SK-N-SH (cell line): ENCODE measurements around the gene FAM240B. TPM values are rescaled to one million over a fixed set of nuclear protein-coding genes. Genes with fewer than 3 reads are reported as not detected.

Experiments
- CTCF ChIA-PET: fragments of 300-600, 350-600 bp; formaldehyde crosslinking; extraction: SDS; loops from one replicate; lab custom pipeline; 2021; lab: Yijun Ruan, JAX
- POLR2A ChIA-PET: fragments of 350-600 bp; sonication (Branson Sonifier 250); formaldehyde crosslinking; extraction: SDS; loops from one replicate; lab custom pipeline; 2020; ENCODE audit warnings: antibody characterized with exemption, inconsistent platforms; lab: Yijun Ruan, JAX
- DNase-seq: peaks from one replicate; pipeline ENCODE4 v3.0.0; 2012
- H2AFZ ChIP-seq: fragments of 200-600 bp; sonication (generic); 2 replicates; pipeline ENCODE4 v1.8.1; 2016; ENCODE audit warnings: antibody characterized with exemption, mild to moderate bottlenecking, low read depth
- H3F3A ChIP-seq: fragments of 200-600 bp; sonication (generic); replicated peaks from 2 replicates; pipeline ENCODE3; 2016; ENCODE audit warnings: antibody characterized with exemption, mild to moderate bottlenecking; ENCODE audit not compliant: insufficient read depth
- H3K27ac ChIP-seq, 2 experiments: fragments of 200-500 bp in 1 of 2; fragments of 200-600 bp in 1 of 2; sonication (Bioruptor generic) in 1 of 2; sonication (generic), shearing (Covaris generic) in 1 of 2; 2 replicates each; pipeline versions ENCODE4 v1.5.1 to v1.6.1; 2014 to 2016; ENCODE audit warnings: low read depth in 2 of 2, inconsistent platforms in 1 of 2, low read length in 1 of 2, mild to moderate bottlenecking in 1 of 2, mixed read lengths in 1 of 2
- H3K27me3 ChIP-seq: fragments of 200-600 bp; sonication (generic), shearing (Covaris generic); 2 replicates; pipeline ENCODE4 v1.6.1; 2016; ENCODE audit warnings: mixed run types; ENCODE audit not compliant: insufficient read depth
- H3K36me3 ChIP-seq, 2 experiments: fragments of 200-500 bp in 1 of 2; fragments of 200-600 bp in 1 of 2; sonication (Bioruptor generic) in 1 of 2; sonication (generic) in 1 of 2; replicated peaks in 1 of 2; 2 replicates each; pipeline versions ENCODE3 to v1.5.1; 2014 to 2016; ENCODE audit warnings: low read length in 1 of 2, mild to moderate bottlenecking in 1 of 2; ENCODE audit not compliant: insufficient read depth in 2 of 2, control insufficient read depth in 1 of 2
- H3K4me1 ChIP-seq, 2 experiments: fragments of 200-500 bp in 1 of 2; fragments of 200-600 bp in 1 of 2; sonication (Bioruptor generic) in 1 of 2; sonication (generic), shearing (Covaris generic) in 1 of 2; 2 replicates each; pipeline versions ENCODE4 v1.5.1 to v1.6.1; 2014 to 2016; ENCODE audit warnings: low read depth in 1 of 2, low read length in 1 of 2, mixed run types in 1 of 2; ENCODE audit not compliant: insufficient read depth in 2 of 2, control insufficient read depth in 1 of 2
- H3K4me2 ChIP-seq: fragments of 200-600 bp; sonication (generic), shearing (Covaris generic); 2 replicates; pipeline ENCODE4 v1.6.1; 2017; ENCODE audit warnings: mixed run types
- H3K4me3 ChIP-seq, 2 experiments: fragments of 200-500 bp in 1 of 2; fragments of 200-600 bp in 1 of 2; sonication (Bioruptor generic) in 1 of 2; sonication (generic), shearing (Covaris generic) in 1 of 2; 2 replicates each; pipeline versions ENCODE4 v1.5.1 to v1.8.1; 2014 to 2016; ENCODE audit warnings: low read depth in 2 of 2, inconsistent platforms in 1 of 2, low read length in 1 of 2, mild to moderate bottlenecking in 1 of 2, mixed read lengths in 1 of 2, moderate library complexity in 1 of 2
- H3K79me2 ChIP-seq: fragments of 200-600 bp; sonication (generic); 2 replicates; pipeline ENCODE4 v1.8.1; 2017; ENCODE audit warnings: mild to moderate bottlenecking; ENCODE audit not compliant: insufficient read depth
- H3K9ac ChIP-seq: fragments of 200-600 bp; sonication (generic); 2 replicates; pipeline ENCODE4 v1.6.1; 2017; ENCODE audit warnings: mixed run types
- H3K9me2 ChIP-seq: fragments of 200-600 bp; sonication (generic); 2 replicates; pipeline ENCODE4 v1.6.1; 2017; ENCODE audit warnings: mixed run types
- H3K9me3 ChIP-seq: fragments of 200-600 bp; sonication (generic); 2 replicates; pipeline ENCODE4 v1.6.1; 2017; ENCODE audit warnings: mixed run types, mild to moderate bottlenecking, moderate library complexity
- H4K20me1 ChIP-seq: fragments of 200-600 bp; sonication (generic); 2 replicates; pipeline ENCODE4 v1.6.1; 2017; ENCODE audit warnings: mild to moderate bottlenecking, mixed run types; ENCODE audit not compliant: insufficient read depth
- CHD2 ChIP-seq: fragments of 150-350 bp; IDR thresholded peaks from 2 replicates; pipeline ENCODE4 v1.6.1; 2018; ENCODE audit warnings: low read length; ENCODE audit not compliant: partially characterized antibody
- EZH2phosphoT487 ChIP-seq: fragments of 200-600 bp; sonication (generic); IDR thresholded peaks from 2 replicates; pipeline ENCODE4 v1.6.1; 2017; ENCODE audit warnings: low read depth, mixed run types, mild to moderate bottlenecking, antibody characterized with exemption, moderate library complexity, borderline replicate concordance
- FOSL2 ChIP-seq: IDR thresholded peaks from 2 replicates; pipeline ENCODE4 v1.4.0; 2012; ENCODE audit warnings: low read depth, mild to moderate bottlenecking, moderate library complexity, borderline replicate concordance
- FOXJ3 ChIP-seq: sonication (generic); formaldehyde crosslinking; IDR thresholded peaks from 2 replicates; pipeline ENCODE4 v1.5.1; 2020; ENCODE audit warnings: mild to moderate bottlenecking, missing genetic modification reagents
- GATA2 ChIP-seq: sonication (generic); formaldehyde crosslinking; IDR thresholded peaks from 2 replicates; pipeline ENCODE4 v1.5.0; 2020; ENCODE audit warnings: mild to moderate bottlenecking, missing genetic modification reagents
- JUND ChIP-seq: IDR thresholded peaks from 2 replicates; pipeline ENCODE4 v1.4.0; 2012
- MEF2A ChIP-seq: IDR thresholded peaks from 2 replicates; pipeline ENCODE4 v1.4.0; 2012; ENCODE audit warnings: low read depth, borderline replicate concordance
- MXI1 ChIP-seq: IDR thresholded peaks from 2 replicates; pipeline ENCODE4 v1.6.1; 2012; ENCODE audit warnings: mild to moderate bottlenecking, low read depth, low read length, improper control_type of control experiment
- RCOR1 ChIP-seq: fragments of 150-350 bp; IDR thresholded peaks from 2 replicates; pipeline ENCODE4 v1.6.1; 2017; ENCODE audit warnings: antibody characterized with exemption, low read length
- RFX5 ChIP-seq: IDR thresholded peaks from 2 replicates; pipeline ENCODE4 v1.6.1; 2012; ENCODE audit warnings: mild to moderate bottlenecking, improper control_type of control experiment, low read length
- RXRA ChIP-seq: IDR thresholded peaks from 2 replicates; pipeline ENCODE4 v1.4.0; 2012; ENCODE audit warnings: low read depth, mild to moderate bottlenecking, borderline replicate concordance
- SIN3A ChIP-seq: IDR thresholded peaks from 2 replicates; pipeline ENCODE4 v1.6.1; 2012; ENCODE audit warnings: low read depth, mild to moderate bottlenecking, low read length, moderate library complexity, borderline replicate concordance
- TCF12 ChIP-seq: IDR thresholded peaks from 2 replicates; pipeline ENCODE4 v1.4.0; 2012
- TEAD4 ChIP-seq: IDR thresholded peaks from 2 replicates; pipeline ENCODE4 v1.4.0; 2012; ENCODE audit warnings: mild to moderate bottlenecking, borderline replicate concordance; ENCODE audit not compliant: insufficient read depth
- YY1 ChIP-seq: IDR thresholded peaks from 2 replicates; pipeline ENCODE4 v1.4.0; 2012; ENCODE audit warnings: low read depth, mild to moderate bottlenecking
- WGBS: methylation state at CpG from one replicate; pipeline ENCODE4 v1.1.6; 2017; ENCODE audit warnings: low lambda C conversion rate; 5-methylcytosine and 5-hydroxymethylcytosine counted together
- polyA plus RNA-seq, 3 experiments: library from polyadenylated mRNA; depleted of rRNA; stranded (reverse); fragments of >200 nt; gene quantifications; 2 replicates each; pipeline ENCODE4 v1.2.3, GENCODE V29; 2012
- TF ChIP-seq, protein P1 (sequence below): IDR thresholded peaks from 2 replicates; pipeline ENCODE4; 2012
- TF ChIP-seq, protein P2 (sequence below): IDR thresholded peaks from 2 replicates; pipeline ENCODE4 v1.6.1; 2012; ENCODE audit warnings: mild to moderate bottlenecking, low read depth, low read length, moderate library complexity
- TF ChIP-seq, protein P3 (sequence below): fragments of 200-600 bp; sonication (generic); IDR thresholded peaks from 2 replicates; pipeline ENCODE4 v1.6.1; 2017; ENCODE audit warnings: antibody characterized with exemption, mild to moderate bottlenecking, moderate library complexity

Gene FAM240B
- polyA plus RNA-seq, 1 of the 3 experiments (the other 2 are of a cell fraction): not detected

DNA sequence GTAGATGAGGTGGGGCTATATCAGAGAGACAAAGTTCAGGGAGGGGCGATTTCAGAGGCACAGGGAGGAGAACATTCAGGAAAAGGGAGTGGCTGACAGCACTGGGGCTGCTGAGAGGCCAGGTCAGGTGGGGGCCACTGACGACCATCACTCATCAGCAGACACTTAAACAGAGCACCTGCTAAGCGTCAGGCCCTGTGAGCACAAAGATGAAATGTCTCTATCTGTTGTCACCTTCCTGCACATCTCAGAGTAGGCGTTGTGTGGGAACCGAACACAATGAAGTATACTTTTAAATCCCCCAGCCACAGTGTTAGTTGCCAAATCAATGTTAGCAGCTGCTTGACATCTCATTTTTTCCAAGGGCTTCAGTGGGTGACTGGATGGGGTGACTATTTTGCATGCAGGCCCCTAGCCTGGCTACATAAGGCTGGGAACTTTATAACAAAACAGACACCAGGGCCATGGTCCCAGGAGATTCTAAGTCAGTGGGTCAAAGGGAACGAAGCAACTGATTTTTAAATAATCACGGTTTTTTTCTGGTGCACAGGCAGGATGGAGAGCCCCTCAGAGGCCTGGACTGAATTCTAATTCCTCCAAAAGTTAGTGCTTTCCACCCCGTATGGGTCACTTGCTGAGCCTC is 68.4 kb downstream of the FAM240B start:
- Histone ChIP-seq H3K4me1 (no peaks in the 10 kb centered on the region), H3K4me3 (no peak overlapping the region), H3K79me2 (no peaks in the 10 kb centered on the region), H3K9ac (no peak overlapping the region), H3K4me2 (no peak overlapping the region), H2AFZ (no peak overlapping the region), H3K27ac (no peak overlapping the region), H3K36me3 (no peaks in the 10 kb centered on the region), H3K9me3 (no peaks in the 10 kb centered on the region), H4K20me1 (no peaks in the 10 kb centered on the region), H3F3A (no peaks in the 10 kb centered on the region), H3K9me2 (no peaks in the 10 kb centered on the region), H3K27me3 (no peaks in the 10 kb centered on the region)
- POLR2A ChIA-PET: no interaction called here
- CTCF ChIA-PET: no interaction called here
- DNase-seq: no peak
- WGBS: 50% methylated on average over 8 of the region's 8 CpGs
- no peak for TF ChIP-seq YY1

DNA sequence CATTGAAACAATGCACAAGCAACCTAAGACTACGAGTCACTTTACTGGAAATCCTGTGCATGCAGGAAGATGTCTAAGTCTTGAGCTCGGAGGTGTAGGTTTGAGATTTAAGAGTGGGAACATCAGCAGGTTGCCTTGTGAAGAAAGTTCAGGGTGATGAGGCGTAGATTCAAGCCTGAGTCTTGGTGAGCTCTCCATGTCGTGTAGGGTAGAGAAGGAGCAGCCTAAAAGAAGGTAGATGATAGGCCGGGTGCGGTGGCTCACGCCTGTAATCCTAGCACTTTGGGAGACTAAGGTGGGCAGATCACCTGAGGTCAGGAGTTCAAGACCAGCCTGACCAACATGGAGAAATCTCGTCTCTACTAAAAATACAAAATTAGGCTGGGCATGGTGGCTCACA is 69.4 kb downstream of the FAM240B start:
- H3K9me3 ChIP-seq: no peaks in the 10 kb centered on the region
- H4K20me1 ChIP-seq: no peaks in the 10 kb centered on the region
- H3K27me3 ChIP-seq: no peaks in the 10 kb centered on the region
- H3F3A ChIP-seq: no peaks in the 10 kb centered on the region
- CTCF ChIA-PET: interaction anchor here (1.3 kb wide), 1 partner anchor 8 kb away, joined by 3 read pairs; no protein-coding TSS in a partner anchor
- H3K27ac ChIP-seq: no peak overlapping the region
- no peak overlapping the region for H3K4me2 ChIP-seq
- H3K79me2 ChIP-seq: no peaks in the 10 kb centered on the region
- H3K4me1 ChIP-seq: no peaks in the 10 kb centered on the region
- no peaks in the 10 kb centered on the region for H3K9me2 ChIP-seq
- H3K36me3 ChIP-seq: no peaks in the 10 kb centered on the region
- no peak overlapping the region for H3K9ac ChIP-seq
- POLR2A ChIA-PET: no interaction called here
- TF ChIP-seq GATA2: no peak
- TF ChIP-seq RFX5: no peak
- TF ChIP-seq, protein P1, sequence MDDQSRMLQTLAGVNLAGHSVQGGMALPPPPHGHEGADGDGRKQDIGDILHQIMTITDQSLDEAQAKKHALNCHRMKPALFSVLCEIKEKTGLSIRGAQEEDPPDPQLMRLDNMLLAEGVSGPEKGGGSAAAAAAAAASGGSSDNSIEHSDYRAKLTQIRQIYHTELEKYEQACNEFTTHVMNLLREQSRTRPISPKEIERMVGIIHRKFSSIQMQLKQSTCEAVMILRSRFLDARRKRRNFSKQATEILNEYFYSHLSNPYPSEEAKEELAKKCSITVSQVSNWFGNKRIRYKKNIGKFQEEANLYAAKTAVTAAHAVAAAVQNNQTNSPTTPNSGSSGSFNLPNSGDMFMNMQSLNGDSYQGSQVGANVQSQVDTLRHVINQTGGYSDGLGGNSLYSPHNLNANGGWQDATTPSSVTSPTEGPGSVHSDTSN: no peak
- no peak for TF ChIP-seq RXRA
- TF ChIP-seq JUND: no peak
- TF ChIP-seq YY1: no peak
- TF ChIP-seq, protein P2, sequence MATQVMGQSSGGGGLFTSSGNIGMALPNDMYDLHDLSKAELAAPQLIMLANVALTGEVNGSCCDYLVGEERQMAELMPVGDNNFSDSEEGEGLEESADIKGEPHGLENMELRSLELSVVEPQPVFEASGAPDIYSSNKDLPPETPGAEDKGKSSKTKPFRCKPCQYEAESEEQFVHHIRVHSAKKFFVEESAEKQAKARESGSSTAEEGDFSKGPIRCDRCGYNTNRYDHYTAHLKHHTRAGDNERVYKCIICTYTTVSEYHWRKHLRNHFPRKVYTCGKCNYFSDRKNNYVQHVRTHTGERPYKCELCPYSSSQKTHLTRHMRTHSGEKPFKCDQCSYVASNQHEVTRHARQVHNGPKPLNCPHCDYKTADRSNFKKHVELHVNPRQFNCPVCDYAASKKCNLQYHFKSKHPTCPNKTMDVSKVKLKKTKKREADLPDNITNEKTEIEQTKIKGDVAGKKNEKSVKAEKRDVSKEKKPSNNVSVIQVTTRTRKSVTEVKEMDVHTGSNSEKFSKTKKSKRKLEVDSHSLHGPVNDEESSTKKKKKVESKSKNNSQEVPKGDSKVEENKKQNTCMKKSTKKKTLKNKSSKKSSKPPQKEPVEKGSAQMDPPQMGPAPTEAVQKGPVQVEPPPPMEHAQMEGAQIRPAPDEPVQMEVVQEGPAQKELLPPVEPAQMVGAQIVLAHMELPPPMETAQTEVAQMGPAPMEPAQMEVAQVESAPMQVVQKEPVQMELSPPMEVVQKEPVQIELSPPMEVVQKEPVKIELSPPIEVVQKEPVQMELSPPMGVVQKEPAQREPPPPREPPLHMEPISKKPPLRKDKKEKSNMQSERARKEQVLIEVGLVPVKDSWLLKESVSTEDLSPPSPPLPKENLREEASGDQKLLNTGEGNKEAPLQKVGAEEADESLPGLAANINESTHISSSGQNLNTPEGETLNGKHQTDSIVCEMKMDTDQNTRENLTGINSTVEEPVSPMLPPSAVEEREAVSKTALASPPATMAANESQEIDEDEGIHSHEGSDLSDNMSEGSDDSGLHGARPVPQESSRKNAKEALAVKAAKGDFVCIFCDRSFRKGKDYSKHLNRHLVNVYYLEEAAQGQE: no peak
- TF ChIP-seq, protein P3, sequence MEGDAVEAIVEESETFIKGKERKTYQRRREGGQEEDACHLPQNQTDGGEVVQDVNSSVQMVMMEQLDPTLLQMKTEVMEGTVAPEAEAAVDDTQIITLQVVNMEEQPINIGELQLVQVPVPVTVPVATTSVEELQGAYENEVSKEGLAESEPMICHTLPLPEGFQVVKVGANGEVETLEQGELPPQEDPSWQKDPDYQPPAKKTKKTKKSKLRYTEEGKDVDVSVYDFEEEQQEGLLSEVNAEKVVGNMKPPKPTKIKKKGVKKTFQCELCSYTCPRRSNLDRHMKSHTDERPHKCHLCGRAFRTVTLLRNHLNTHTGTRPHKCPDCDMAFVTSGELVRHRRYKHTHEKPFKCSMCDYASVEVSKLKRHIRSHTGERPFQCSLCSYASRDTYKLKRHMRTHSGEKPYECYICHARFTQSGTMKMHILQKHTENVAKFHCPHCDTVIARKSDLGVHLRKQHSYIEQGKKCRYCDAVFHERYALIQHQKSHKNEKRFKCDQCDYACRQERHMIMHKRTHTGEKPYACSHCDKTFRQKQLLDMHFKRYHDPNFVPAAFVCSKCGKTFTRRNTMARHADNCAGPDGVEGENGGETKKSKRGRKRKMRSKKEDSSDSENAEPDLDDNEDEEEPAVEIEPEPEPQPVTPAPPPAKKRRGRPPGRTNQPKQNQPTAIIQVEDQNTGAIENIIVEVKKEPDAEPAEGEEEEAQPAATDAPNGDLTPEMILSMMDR: no peak
- TF ChIP-seq TCF12: no peak
- no peak for TF ChIP-seq FOSL2
- TF ChIP-seq RCOR1: no peak
- no peak for TF ChIP-seq MEF2A
- no peak for TF ChIP-seq MXI1
- TF ChIP-seq CHD2: no peak
- no peak for TF ChIP-seq FOXJ3 (CRISPR knock-in tag)
- no peak for TF ChIP-seq EZH2phosphoT487
- no peak for TF ChIP-seq TEAD4
- no peak for TF ChIP-seq SIN3A
- H2AFZ ChIP-seq: no peak overlapping the region
- WGBS: 59% methylated on average over 8 of the region's 8 CpGs
- no peak overlapping the region for H3K4me3 ChIP-seq
- no peak for DNase-seq
